Left ventricle myocardium superior (tissue), 1 donor: ENCODE data around the gene ARHGAP10. TPM values are rescaled to one million over a fixed set of nuclear protein-coding genes. Genes with fewer than 3 reads are reported as not detected.

Experiments used
- ATAC-seq: fragments of 200-7000 bp; cut with Tn5 transposase; one replicate; pipeline ENCODE4 v1.9.1; 2020; ENCODE audit warnings: mild to moderate bottlenecking, moderate library complexity
- DNase-seq: peaks from one replicate; pipeline ENCODE4 v3.0.0-alpha.2; 2020
- intact Hi-C: fragments of 100-400 bp; cut with micrococcal nuclease; formaldehyde crosslinking; loops from one replicate; pipeline ENCODE4 v1.11.0; 2022
- total RNA-seq: library from RNA; stranded (reverse); fragmentation: NEBNext Ultra II Directional; extraction: Animal tissue kit (Norgen Biotek cat#: 25700); gene quantifications from one replicate; pipeline ENCODE4 v1.2.1, GENCODE V29; 2021
- donor health status: DM: no; HTN: yes; CAD: no; lungs with severe emphysema.

The ARHGAP10 gene
- total RNA-seq, 1 donor from 2014 or later = 69.2 TPM

DNA sequence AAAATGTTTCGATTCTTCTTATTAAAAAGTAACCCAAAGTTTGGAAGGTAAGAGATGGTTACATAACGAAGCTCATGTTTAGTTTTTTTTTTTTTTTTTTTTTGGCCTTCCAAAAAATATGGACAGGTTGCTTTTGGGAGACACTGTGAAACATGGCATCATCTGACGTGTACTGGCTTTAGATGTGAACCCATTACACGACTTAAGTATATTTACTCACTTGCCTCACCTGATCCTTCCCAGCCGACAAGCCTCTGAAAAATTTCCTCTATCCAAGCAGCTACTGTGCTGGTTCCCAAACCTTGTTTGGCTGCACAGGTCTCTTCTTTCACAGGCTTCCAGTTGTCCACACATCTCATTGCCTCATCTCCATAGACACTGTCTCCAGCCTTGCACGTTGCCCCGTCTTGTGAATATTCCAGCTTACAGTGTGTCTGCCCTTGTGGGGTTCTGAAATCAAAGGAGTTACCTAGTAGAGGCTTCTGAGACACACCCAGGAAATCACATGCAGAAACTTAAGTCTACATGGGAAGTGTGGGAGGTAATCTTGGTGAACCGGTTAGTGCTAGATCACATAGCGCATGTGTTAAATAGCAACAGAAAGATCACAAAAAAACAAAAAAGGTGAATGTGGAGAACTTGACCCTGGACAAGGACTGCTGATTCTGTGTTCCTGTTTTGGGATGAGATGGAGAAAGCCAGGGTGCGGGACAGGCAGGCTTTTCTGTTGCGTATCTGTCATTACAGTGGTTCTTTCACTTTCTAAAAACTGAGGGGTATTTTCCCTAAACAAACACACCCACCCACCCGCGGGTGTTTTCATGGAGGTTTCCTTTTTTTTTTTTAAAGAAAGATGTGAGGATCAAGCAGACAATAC is 328.6 kb downstream of the ARHGAP10 start:
- ATAC-seq (no peak), DNase-seq (no peak)
- intact Hi-C loops = no loop called here

DNA sequence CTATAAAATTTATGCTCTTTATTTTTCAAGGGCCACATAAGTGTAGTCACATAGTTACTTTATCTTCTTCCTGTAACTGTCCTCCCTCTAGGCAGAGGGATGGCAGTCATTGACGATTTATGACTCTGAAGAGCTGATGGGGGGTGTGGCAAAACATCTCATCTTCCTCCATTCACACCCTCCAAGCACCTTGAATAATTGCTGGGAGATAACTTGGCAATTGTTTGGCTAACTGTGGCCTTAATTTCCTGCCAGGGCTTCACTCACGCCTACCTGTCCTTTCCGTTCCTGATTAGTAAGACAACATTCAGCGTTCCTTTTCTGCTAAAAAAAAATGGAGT is 329.2 kb downstream of the ARHGAP10 start:
- ATAC-seq = no peak
- intact Hi-C loops = no loop called here
- no peak for DNase-seq

- ATAC-seq (peak; percentile 47), DNase-seq (no peak)
- intact Hi-C loops = no loop called here
Measured at GRCh38 chr4:148061795-148062194, 329.9 kb downstream of the ARHGAP10 start.

GRCh38 chr4:148062301-148062950 is 330.5 kb downstream of the ARHGAP10 start:
- no peak for ATAC-seq
- intact Hi-C loops = no loop called here
- no peak for DNase-seq

- intact Hi-C loops = no loop called here
- ATAC-seq (no peak), DNase-seq (no peak)
Measured at GRCh38 chr4:148064451-148064850, 332.6 kb downstream of the ARHGAP10 start.

- ATAC-seq (no peak), DNase-seq (no peak)
- intact Hi-C loops = no loop called here
Measured at GRCh38 chr4:148065075-148065474, 333.2 kb downstream of the ARHGAP10 start.

DNA sequence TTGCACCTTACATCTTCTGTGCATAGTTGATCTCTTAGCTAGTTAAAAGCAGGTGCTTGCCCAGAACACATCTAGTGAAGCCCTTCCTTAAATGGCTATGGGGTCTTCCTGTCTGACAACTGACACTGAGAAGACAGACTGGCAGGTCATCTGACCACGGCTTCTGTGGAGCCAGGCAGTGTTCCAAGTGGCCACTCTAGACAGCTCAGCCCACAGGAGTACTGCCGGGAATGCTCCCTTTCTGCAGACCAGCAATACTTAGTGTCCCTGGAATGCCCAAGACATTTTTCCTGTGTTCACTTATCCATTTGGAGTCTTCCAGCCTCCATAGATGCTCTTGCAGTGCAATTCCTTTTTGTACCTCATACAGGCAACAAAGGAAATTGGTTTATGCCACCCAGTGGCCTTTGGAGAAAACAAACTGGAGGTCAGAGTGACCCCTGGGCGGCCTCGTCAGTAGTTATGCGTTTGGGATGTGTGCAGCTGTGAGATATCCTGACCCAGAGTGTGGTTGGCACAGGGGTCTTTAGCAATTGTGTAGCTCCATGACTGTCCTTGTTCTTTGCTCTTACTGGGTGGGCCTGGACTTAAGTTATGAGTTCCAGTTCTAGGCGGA is 335.5 kb downstream of the ARHGAP10 start:
- ATAC-seq (peak; percentile 55), DNase-seq (no peak)
- intact Hi-C loops = no loop called here

- ATAC-seq = no peak
- DNase-seq = no peak
- intact Hi-C loops = no loop called here
Measured at GRCh38 chr4:148068065-148068911, 336.4 kb downstream of the ARHGAP10 start.

GRCh38 chr4:148069086-148069894 is 337.4 kb downstream of the ARHGAP10 start:
- intact Hi-C loops = no loop called here
- ATAC-seq = no peak

GRCh38 chr4:148069895-148070178 is 337.9 kb downstream of the ARHGAP10 start:
- DNase-seq (no peak), ATAC-seq (peak; percentile 25)
- intact Hi-C loops = no loop called here

More at GRCh38 chr4:148069086-148069894, 337.4 kb downstream of the ARHGAP10 start:
- no peak for DNase-seq

- DNase-seq (no peak), ATAC-seq (no peak)
- intact Hi-C loops = no loop called here
Measured at GRCh38 chr4:148071009-148071408, 339.1 kb downstream of the ARHGAP10 start.

GRCh38 chr4:148072789-148073188 is 340.9 kb downstream of the ARHGAP10 start:
- intact Hi-C loops = no loop called here
- DNase-seq = no peak
- no peak for ATAC-seq

DNA sequence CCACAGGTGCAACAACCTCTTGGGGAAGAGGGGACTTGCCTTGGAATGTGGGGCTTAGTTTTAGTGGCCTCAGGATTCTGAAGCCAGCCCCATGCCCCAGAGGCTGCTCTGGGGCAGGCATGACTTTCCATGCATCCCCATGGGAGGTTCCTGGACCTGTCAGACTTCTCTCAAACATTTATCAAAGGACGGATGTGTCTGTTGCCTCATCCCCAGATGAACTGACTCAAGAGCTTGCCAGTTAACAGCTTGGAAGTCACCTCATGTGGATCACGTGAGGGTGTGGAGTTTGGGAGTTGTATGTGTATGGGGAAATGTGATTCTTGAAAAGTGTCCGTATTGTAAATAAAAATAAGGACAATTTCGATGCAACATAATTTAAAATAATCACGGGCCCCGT is 341.5 kb downstream of the ARHGAP10 start:
- DNase-seq (no peak), ATAC-seq (no peak)
- intact Hi-C loops = no loop called here

GRCh38 chr4:148074462-148074861 is 342.6 kb downstream of the ARHGAP10 start:
- DNase-seq (no peak), ATAC-seq (peak; percentile 32)
- intact Hi-C loops = no loop called here

GRCh38 chr4:148075438-148075837 is 343.6 kb downstream of the ARHGAP10 start:
- ATAC-seq = no peak
- no peak for DNase-seq
- intact Hi-C loops = no loop called here

GRCh38 chr4:148076964-148077363 is 345.1 kb downstream of the ARHGAP10 start:
- intact Hi-C loops = no loop called here
- ATAC-seq (no peak), DNase-seq (no peak)

- ATAC-seq (no peak), DNase-seq (no peak)
- intact Hi-C loops = no loop called here
Measured at GRCh38 chr4:148077581-148077980, 345.7 kb downstream of the ARHGAP10 start.

DNA sequence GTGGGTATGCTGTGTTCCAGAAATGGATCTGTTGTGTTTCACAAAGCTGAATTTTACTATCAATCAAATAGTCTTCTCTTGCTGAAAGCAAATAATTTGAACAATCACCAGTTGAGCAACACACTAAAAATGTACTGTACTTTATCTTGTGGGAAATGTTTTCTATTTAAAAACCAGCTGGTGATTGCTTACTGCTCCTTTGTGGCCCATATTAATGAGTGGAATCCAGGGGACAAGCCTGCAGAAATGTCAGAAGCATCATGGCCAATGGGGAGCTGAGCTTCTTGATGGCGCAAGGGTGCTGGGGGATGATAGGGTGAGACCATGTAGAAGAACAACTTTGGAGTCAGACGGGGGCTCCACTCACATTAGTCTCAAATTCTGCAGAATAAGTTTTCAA is 346.2 kb downstream of the ARHGAP10 start:
- DNase-seq (no peak), ATAC-seq (no peak)
- intact Hi-C loops = no loop called here

DNA sequence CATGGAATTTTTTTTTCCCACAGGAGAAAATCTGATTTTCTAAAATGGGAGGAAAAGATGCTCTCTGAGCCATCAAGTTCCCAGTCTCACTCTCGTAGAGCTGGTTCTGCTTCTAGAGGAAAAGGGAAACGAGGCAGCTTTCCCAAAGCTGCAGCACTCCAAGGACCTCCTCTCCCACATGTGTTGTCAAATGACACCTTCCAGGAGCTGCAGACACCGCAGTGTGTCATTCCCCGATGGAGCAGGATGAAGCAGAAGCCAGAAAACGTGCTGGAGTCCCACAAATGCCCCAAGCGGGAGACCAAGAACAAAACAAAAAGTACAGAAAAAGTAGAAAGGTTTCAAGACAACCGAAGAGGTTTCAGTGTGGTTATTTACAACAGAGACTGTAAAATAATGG is 348.1 kb downstream of the ARHGAP10 start:
- DNase-seq (no peak), ATAC-seq (peak; percentile 22)
- intact Hi-C loops = no loop called here
